Measurements from ENCODE around the gene GNAS.

- TF ChIP-seq CTCF (conservative IDR thresholded peaks at IDR 0.05) (no peak), ZFX (IDR thresholded peaks at IDR 0.05) (no peak)
These were observed 47.0 kb downstream of the GNAS start for GRCh38 chr20:58899512-58899911.

Measured in C4-2B (cell line).